ENCODE data around the gene CD82. TPM values are rescaled to one million over a fixed set of nuclear protein-coding genes. Genes with fewer than 3 reads are reported as not detected.

The CD82 gene
- total RNA-seq (2022; extraction: Qiagen RNA extraction; ENCODE audit: low read depth) = 3.7 to 9.2 TPM (median 7.0 TPM) in 5 replicates

GRCh38 chr11:44565211-44565952, at the start of gene CD82:
TSS of gene CD82 (plus strand) at chr11:44565663. CDS start at chr11:44594663, 29,000 bp downstream.

Other genes with a start within 250 kb of the CD82 start
- gene TSPAN18, start 161.3 kb downstream of the CD82 start, total RNA-seq (2022; extraction: Qiagen RNA extraction; ENCODE audit: low read depth) = 1.9 to 3.5 TPM (median 2.4 TPM) in 5 replicates

All from A549 treated with GW870086 at 1 μM for 4 hours (cell line).